HG03139 (cell line): ENCODE measurements around the gene LDLRAD2.
"Not testable (repeated sequence)": the region's sequence is repeated elsewhere in the genome, so short reads cannot be mapped to it uniquely, and the experiment has no call there.

ENCODE experiments used
- ATAC-seq: cut with Tn5 transposase; IDR thresholded peaks from one replicate; pipeline ENCODE4 v1.9.1; 2021; ENCODE audit not compliant: unreplicated experiment

The LDLRAD2 gene, protein sequence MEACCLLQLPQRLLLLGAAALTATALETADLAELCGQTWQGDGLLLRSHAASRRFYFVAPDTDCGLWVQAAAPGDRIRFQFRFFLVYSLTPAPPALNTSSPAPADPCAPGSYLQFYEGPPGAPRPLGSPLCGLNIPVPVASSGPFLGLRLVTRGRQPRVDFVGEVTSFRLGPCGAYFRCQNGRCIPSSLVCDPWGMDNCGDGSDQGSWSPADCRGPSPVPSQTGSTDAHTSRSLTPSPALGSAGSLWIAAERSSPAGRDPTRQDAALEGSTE

GRCh38 chr1:21811875-21812305, at the start of gene LDLRAD2:
TSS of gene LDLRAD2 (plus strand) at chr1:21812265. CDS start at chr1:21812452, 187 bp downstream.
- no peak for ATAC-seq

GRCh38 chr1:21763236-21763635, 48.8 kb upstream of the LDLRAD2 start:
- no peak for ATAC-seq

DNA sequence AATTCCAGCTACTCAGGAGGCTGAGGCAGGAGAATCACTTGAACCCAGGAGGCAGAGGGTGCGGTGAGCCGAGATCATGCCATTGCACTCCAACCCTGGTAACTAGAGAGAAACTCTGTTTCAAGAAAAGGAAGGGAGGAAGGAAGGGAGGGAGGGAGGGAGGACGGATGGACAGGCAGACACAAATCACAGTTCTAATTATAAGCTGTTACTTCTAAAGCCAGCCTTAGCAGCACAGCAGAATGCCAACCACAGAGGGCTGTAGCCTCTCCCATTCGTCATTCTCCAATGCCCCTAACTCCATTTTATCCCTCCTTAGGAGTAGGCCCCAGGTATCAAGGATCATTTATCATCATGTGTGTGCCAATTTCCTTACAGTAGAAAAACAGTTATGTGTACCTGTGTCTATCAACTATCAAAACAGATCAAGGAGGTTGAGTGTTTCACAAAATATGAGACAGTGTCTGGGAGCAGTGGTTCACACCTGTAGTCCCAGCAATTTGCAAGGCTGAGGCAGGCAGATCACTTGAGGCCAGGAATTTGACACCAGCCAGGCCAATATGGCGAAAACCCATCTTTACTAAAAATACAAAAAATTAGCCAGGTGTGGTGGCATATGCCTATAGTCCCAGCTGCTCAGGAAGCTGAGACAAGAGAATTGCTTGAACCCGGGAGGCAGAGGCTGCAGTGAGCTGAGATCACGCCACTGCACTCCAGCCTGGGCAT, 48.2 kb upstream of the LDLRAD2 start:
- no peak for ATAC-seq

- ATAC-seq: no peak
These were observed 47.2 kb upstream of the LDLRAD2 start for GRCh38 chr1:21764615-21765423.

DNA sequence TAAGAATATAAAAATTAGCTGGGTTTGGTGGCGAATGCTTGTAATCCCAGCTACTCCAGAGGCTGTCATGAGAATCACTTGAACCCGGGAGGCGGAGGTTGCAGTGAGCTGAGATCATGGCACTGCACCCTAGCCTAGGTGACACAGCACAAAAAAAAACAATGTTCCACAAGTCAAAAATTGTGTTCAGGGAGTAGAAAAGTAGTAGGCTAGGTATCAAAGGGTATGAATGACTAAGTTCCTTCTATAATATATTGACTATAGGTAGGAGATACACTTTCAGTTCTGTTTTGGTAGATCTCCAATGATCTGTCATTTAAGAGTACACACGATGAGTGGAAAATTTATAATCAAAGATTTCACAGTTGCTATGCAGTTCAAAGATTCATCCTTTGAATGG, 45.9 kb upstream of the LDLRAD2 start:
- ATAC-seq: no peak

- ATAC-seq: not testable (repeated sequence)
These were observed 45.0 kb upstream of the LDLRAD2 start for GRCh38 chr1:21767106-21767505.

DNA sequence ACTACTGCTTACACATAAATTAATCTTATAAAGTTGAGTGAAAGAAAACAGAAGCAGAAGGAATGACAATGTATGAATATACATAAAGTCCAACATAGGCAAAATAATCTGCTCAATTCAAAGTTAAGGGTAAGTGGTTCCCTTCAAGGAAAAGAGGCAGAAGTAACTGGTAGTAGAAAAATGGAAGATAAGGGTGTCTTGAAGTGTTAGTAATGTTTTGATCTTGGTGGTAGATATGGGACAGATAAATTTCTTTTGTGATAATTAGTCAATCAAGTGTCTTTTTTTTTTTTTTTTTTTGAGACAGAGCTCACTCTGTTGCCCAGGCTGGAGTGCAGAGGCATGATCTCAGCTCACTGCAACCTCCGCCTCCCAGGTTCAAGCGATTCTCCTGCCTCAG, 41.9 kb upstream of the LDLRAD2 start:
- no peak for ATAC-seq

DNA sequence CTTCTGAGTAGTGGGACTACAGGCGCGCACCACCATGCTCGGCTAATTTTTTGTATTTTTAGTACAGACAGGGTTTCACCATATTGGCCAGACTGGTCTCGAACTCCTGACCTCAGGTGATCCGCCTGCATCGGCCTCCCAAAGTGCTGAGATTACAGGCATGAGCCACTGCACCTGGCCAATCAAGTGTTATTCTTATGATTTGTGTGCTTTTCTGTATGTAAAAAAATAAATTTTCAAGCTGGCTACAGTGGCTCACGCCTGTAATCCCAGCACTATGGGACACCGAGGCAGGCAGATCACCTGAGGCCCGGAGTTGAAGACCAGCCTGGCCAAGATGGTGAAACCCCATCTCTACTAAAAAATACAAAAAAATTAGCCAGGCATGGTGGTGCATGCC, 41.5 kb upstream of the LDLRAD2 start:
- ATAC-seq: not testable (repeated sequence)

DNA sequence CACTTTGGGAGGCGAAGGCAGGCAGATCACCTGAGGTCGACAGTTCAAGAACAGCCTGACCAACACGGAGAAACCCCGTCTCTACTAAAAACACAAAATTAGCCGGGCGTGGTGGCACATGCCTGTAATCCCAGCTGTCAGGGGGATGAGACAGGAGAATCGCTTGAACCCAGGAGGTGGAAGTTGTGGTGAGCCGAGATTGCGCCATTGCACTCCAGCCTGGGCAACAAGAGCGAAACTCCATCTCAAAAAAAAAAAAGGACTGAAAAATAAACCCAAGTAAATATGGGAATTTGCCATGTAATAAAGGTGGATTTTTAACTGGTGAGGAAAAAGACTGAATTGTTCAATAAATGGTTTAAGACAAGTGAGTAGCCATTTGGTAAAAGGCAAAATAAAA, 40.4 kb upstream of the LDLRAD2 start:
- ATAC-seq: not testable (repeated sequence)

GRCh38 chr1:21773585-21773984, 38.5 kb upstream of the LDLRAD2 start:
- no peak for ATAC-seq

DNA sequence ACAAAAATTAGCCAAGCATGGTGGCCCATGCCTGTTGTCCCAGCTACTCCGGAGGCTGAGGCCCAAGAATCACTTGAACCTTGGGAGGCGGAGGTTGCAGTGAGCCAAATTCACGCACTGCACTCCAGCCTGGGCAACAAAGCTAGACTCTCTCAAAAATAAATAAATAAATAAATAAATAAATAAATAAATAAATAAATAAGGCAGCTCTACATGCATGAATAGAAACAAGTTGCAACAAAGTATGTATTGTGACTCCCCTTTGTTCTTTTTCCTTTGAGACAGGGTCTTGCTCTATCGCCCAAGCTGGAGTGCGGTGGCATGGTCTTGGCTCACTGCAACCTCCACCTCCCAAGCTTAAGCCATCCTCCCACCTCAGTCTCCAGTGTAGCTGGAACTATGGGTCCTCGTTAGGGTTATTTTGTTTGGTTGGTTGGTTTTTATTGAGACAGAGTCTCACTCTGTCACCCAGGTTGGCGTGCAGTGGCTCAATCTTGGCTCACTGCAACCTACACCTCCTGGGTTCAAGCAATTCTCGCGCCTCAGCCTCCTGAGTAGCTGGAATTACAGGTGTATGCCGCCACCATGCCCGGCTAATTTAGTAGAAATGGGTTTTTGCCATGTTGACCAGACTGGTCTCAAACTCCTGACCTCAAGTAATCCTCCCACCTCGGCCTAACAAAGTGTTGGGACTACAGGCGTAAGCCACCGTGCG, 37.1 kb upstream of the LDLRAD2 start:
- ATAC-seq: no peak

- ATAC-seq: no peak
These were observed 36.5 kb upstream of the LDLRAD2 start for GRCh38 chr1:21775550-21775914.

- no peak for ATAC-seq
These were observed 36.0 kb upstream of the LDLRAD2 start for GRCh38 chr1:21775985-21776562.

DNA sequence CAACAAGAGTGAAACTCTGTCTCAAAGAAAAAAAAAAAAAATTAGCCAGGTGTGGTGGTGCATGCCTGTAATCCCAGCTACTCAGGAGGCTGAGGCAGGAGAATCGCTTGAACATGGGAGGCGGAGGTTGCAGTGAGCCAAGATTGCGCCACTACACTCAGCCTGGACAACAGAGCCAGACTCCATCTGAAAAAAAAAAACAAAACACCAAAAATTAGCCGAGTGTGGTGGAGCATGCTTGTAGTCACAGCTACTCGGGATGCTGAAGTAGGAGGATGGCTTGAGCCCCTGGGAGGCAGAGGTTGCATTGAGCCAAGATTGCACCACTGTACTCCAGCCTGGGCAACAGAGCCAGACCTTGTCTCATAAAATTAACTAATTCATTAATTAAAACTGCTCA, 35.1 kb upstream of the LDLRAD2 start:
- ATAC-seq: not testable (repeated sequence)

- no peak for ATAC-seq
These were observed 33.7 kb upstream of the LDLRAD2 start for GRCh38 chr1:21778405-21778727.

- no peak for ATAC-seq
These were observed 32.2 kb upstream of the LDLRAD2 start for GRCh38 chr1:21779613-21780521.

GRCh38 chr1:21781815-21782348, 30.2 kb upstream of the LDLRAD2 start:
- ATAC-seq: no peak

- peak; percentile 20 for ATAC-seq
These were observed 29.7 kb upstream of the LDLRAD2 start for GRCh38 chr1:21782349-21782867.
